SHP77 treated with DMSO at 0.1 percent for 48 hours (cell line): Measurements from ENCODE around the gene EIF4G1.

Experiments
- DNase-seq: peaks from one replicate; lab custom pipeline; 2025; lab: John Stamatoyannopoulos, UW

The EIF4G1 gene

GRCh38 chr3:184307915-184308314 lies 6.5 kb upstream of the EIF4G1 start:
- DNase-seq: no peak

GRCh38 chr3:184308744-184309143 lies 5.7 kb upstream of the EIF4G1 start:
- no peak for DNase-seq

- no peak for DNase-seq
These were observed 2.8 kb upstream of the EIF4G1 start for GRCh38 chr3:184311633-184312032.

- no peak for DNase-seq
These were observed 515 bp downstream of the EIF4G1 start for GRCh38 chr3:184314700-184315542.

GRCh38 chr3:184315543-184315867 lies 1.1 kb downstream of the EIF4G1 start:
- no peak for DNase-seq

GRCh38 chr3:184315871-184316661 lies 1.7 kb downstream of the EIF4G1 start:
- DNase-seq: no peak

DNA sequence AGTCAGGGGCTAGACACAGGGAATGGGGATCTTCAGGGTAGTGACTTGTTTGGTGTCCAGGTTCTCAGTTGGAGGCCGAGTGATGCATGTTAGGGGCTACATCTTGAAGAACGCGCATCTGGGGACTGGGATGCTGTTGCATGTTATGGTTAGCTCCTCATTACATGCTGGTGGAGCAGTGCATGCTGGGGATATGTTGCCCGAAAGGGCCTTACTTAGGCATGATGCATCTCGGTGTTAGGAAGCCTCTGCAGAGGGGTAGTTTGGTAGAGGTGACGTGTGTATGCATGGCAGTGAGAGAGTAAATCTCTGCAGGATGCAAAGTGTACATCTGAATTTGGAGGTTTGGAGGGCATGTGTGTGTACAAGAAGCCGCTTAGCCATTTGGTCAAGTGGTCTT lies 2.4 kb downstream of the EIF4G1 start:
- DNase-seq: no peak

DNA sequence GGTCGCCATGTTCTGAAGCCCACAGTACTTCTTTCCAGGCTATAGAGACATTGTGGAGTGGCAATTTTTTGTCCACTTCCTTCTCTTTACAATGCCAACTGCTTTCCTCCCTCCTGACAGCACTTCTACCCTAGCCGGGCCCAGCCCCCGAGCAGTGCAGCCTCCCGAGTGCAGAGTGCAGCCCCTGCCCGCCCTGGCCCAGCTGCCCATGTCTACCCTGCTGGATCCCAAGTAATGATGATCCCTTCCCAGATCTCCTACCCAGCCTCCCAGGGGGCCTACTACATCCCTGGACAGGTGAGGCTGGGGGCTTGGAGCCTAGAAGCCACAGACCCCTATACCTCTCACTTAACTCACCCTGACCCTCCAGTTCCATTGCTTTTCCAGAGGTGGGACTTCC lies 2.8 kb downstream of the EIF4G1 start:
- no peak for DNase-seq

GRCh38 chr3:184320104-184320445 lies 5.7 kb downstream of the EIF4G1 start:
- peak; percentile 3 for DNase-seq

- DNase-seq: no peak
These were observed 7.3 kb downstream of the EIF4G1 start for GRCh38 chr3:184321666-184322065.

- DNase-seq: no peak
These were observed 8.5 kb downstream of the EIF4G1 start for GRCh38 chr3:184322731-184323487.

GRCh38 chr3:184323696-184324095 lies 9.3 kb downstream of the EIF4G1 start:
- DNase-seq: no peak

DNA sequence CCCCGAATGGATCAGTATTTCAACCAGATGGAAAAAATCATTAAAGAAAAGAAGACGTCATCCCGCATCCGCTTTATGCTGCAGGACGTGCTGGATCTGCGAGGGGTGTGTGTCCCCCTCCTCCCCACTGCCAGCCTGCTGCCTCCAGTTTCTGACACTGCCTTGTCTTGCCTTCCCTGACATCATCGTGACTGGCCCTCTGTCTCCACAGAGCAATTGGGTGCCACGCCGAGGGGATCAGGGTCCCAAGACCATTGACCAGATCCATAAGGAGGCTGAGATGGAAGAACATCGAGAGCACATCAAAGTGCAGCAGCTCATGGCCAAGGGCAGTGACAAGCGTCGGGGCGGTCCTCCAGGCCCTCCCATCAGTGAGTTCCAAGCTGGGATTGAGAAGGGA lies 10.9 kb downstream of the EIF4G1 start:
- no peak for DNase-seq

- no peak for DNase-seq
These were observed 11.4 kb downstream of the EIF4G1 start for GRCh38 chr3:184325715-184326369.

- no peak for DNase-seq
These were observed 12.8 kb downstream of the EIF4G1 start for GRCh38 chr3:184327171-184327570.

DNA sequence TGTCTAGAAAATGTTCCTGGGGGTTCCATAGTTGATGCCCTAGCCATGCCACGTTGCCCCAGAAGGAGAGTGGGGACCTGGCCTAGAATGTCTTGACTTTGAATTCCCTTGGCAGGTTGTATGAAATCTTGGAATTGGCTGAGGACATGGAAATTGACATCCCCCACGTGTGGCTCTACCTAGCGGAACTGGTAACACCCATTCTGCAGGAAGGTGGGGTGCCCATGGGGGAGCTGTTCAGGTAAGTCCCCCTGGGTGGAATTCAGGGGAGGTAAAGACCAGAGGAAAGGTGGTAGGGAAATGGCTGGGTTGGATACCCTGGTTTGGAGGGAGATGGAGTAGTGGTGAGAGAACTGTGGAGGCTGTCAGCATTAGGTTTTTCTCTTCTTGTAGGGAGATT lies 14.1 kb downstream of the EIF4G1 start:
- DNase-seq: no peak

GRCh38 chr3:184332370-184333090 lies 18.1 kb downstream of the EIF4G1 start:
- no peak for DNase-seq

DNA sequence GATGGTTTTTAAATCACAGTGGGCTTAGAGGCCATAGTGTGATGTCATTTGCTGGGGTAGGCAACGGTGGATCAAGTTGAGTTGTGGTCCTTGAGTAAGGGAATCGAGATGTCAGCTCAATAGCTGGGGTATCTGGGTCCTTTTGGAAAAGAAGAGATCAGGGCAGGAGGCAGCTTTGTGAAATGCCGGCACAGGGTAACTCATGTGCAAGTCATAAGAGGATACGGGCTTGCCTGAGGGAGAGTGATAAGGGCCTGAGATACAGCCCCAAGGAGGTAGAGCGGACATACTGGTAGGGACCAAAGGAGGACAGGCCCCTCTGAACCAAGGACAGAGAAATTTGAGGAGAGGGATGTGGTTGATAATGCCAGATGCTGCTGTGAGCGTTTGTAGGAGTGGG lies 18.8 kb downstream of the EIF4G1 start:
- no peak for DNase-seq

DNA sequence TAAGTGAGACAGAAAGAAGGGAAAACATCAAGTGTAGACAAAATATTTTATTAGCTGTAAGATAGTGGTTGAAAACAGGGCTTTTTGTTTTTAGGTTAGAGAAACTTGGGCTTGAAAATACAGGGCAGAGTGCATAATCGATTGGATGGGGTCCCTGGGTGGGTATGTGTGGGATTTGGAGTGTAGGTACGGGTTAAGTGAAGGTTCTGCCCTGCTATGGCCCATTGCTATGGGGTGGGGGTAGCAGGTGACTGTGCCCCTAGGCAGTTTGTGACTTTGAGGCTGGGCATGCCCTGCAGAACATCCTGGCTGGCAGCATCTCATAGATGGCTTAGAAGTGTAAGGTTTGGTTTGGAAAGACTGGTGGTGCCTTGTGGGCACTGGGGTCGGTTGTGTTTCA lies 19.3 kb downstream of the EIF4G1 start:
- DNase-seq: no peak

GRCh38 chr3:184334470-184335158 lies 20.2 kb downstream of the EIF4G1 start:
- DNase-seq: no peak

GRCh38 chr3:184335291-184335660 lies 20.9 kb downstream of the EIF4G1 start:
- no peak for DNase-seq
